Subcutaneous abdominal adipose tissue (tissue), 5 donors: ENCODE results near the gene PLEKHG3.
"Not testable (repeated sequence)": the region's sequence is repeated elsewhere in the genome, so short reads cannot be mapped to it uniquely, and the experiment has no call there.

Experiments used
- H3K27ac ChIP-seq: one replicate; pipeline ENCODE4 v1.7.0; 2013; ENCODE audit warnings: low read depth, mild to moderate bottlenecking, inconsistent platforms, low read length, moderate library complexity
- H3K27me3 ChIP-seq, 5 donors: one replicate each; pipeline ENCODE4 v1.7.0; 2013; ENCODE audit warnings: low read length in 5 of 5, inconsistent platforms in 1 of 5; ENCODE audit not compliant: control insufficient read depth in 5 of 5, insufficient read depth in 4 of 5
- H3K36me3 ChIP-seq, 5 donors: one replicate each; pipeline ENCODE4 v1.7.0; 2013; ENCODE audit warnings: low read length in 5 of 5; ENCODE audit not compliant: control insufficient read depth in 5 of 5, insufficient read depth in 5 of 5
- H3K4me1 ChIP-seq, 5 donors: one replicate each; pipeline ENCODE4 v1.7.0; 2013; ENCODE audit warnings: low read length in 5 of 5, mild to moderate bottlenecking in 3 of 5, moderate library complexity in 1 of 5; ENCODE audit not compliant: control insufficient read depth in 5 of 5, insufficient read depth in 5 of 5
- H3K4me3 ChIP-seq, 5 donors: one replicate each; pipeline ENCODE4 v1.7.0; 2013; ENCODE audit warnings: low read length in 5 of 5, low read depth in 1 of 5
- H3K9ac ChIP-seq, 5 donors: one replicate each; pipeline ENCODE4 v1.7.0; 2013; ENCODE audit warnings: low read length in 5 of 5, mild to moderate bottlenecking in 4 of 5, moderate library complexity in 3 of 5
- H3K9me3 ChIP-seq, 5 donors: one replicate each; pipeline ENCODE4 v1.7.0; 2013; ENCODE audit warnings: low read length in 5 of 5; ENCODE audit not compliant: control insufficient read depth in 5 of 5
- donor health status: healthy.
- donor health status: healthy.
- donor health status: healthy.
- donor health status: healthy.
- donor health status: healthy.

Gene PLEKHG3

GRCh38 chr14:64685371-64686281, 18.6 kb upstream of the PLEKHG3 start:
- H3K4me3 ChIP-seq, result no peak overlapping the region

GRCh38 chr14:64686282-64686615, 18.0 kb upstream of the PLEKHG3 start:
- Histone ChIP-seq H3K4me1 (peaks cover 0 to 13% (median 8%) of the 10 kb centered on the region in 5 donors), H3K4me3 (no peak overlapping the region), H3K9ac (no peak overlapping the region), H3K27me3 (no peaks in the 10 kb centered on the region), H3K9me3 (no peaks in the 10 kb centered on the region), H3K27ac (no peak overlapping the region), H3K36me3 (no peaks in the 10 kb centered on the region)

More at GRCh38 chr14:64685371-64686281, 18.6 kb upstream of the PLEKHG3 start:
- Histone ChIP-seq H3K4me1 (peaks cover 0 to 18% (median 8%) of the 10 kb centered on the region in 5 donors), H3K27me3 (no peaks in the 10 kb centered on the region), H3K9ac (no peak overlapping the region), H3K27ac (no peak overlapping the region), H3K36me3 (no peaks in the 10 kb centered on the region), H3K9me3 (no peaks in the 10 kb centered on the region)

GRCh38 chr14:64688031-64688430, 16.2 kb upstream of the PLEKHG3 start:
- H3K36me3 ChIP-seq, result no peaks in the 10 kb centered on the region
- no peaks in the 10 kb centered on the region for H3K27me3 ChIP-seq
- no peaks in the 10 kb centered on the region for H3K9me3 ChIP-seq
- no peak overlapping the region for H3K4me3 ChIP-seq
- peaks cover 0 to 7% (median 5%) of the 10 kb centered on the region in 5 donors for H3K4me1 ChIP-seq
- no peak overlapping the region for H3K27ac ChIP-seq
- H3K9ac ChIP-seq, result no peak overlapping the region

- no peaks in the 10 kb centered on the region for H3K9me3 ChIP-seq
- H3K9ac ChIP-seq, result no peak overlapping the region
- no peak overlapping the region for H3K4me3 ChIP-seq
- no peaks in the 10 kb centered on the region for H3K36me3 ChIP-seq
- no peak overlapping the region for H3K27ac ChIP-seq
- peaks cover 5 to 15% (median 13%) of the 10 kb centered on the region in 5 donors for H3K4me1 ChIP-seq
- no peaks in the 10 kb centered on the region for H3K27me3 ChIP-seq
Observed at GRCh38 chr14:64688811-64689281, 15.4 kb upstream of the PLEKHG3 start.

GRCh38 chr14:64689289-64689688, 14.9 kb upstream of the PLEKHG3 start:
- no peak overlapping the region for H3K9ac ChIP-seq
- no peak overlapping the region for H3K4me3 ChIP-seq
- no peak overlapping the region for H3K27ac ChIP-seq
- peaks cover 5 to 18% (median 17%) of the 10 kb centered on the region in 5 donors for H3K4me1 ChIP-seq
- no peaks in the 10 kb centered on the region for H3K27me3 ChIP-seq
- no peaks in the 10 kb centered on the region for H3K9me3 ChIP-seq
- H3K36me3 ChIP-seq, result no peaks in the 10 kb centered on the region

GRCh38 chr14:64690607-64691006, 13.6 kb upstream of the PLEKHG3 start:
- not testable (repeated sequence) for H3K9ac ChIP-seq, H3K27me3 ChIP-seq, H3K27ac ChIP-seq

GRCh38 chr14:64691376-64691775, 12.8 kb upstream of the PLEKHG3 start:
- Histone ChIP-seq H3K36me3 (no peaks in the 10 kb centered on the region), H3K4me1 (peaks cover 5 to 18% (median 17%) of the 10 kb centered on the region in 5 donors), H3K27me3 (no peaks in the 10 kb centered on the region), H3K9ac (no peak overlapping the region), H3K27ac (no peak overlapping the region), H3K9me3 (no peaks in the 10 kb centered on the region), H3K4me3 (no peak overlapping the region)

More at GRCh38 chr14:64690607-64691006, 13.6 kb upstream of the PLEKHG3 start:
- not testable (repeated sequence) for H3K4me3 ChIP-seq, H3K36me3 ChIP-seq, H3K9me3 ChIP-seq
- peaks cover 5 to 18% (median 17%) of the 10 kb centered on the region in 5 donors for H3K4me1 ChIP-seq

- peaks cover 5 to 18% (median 17%) of the 10 kb centered on the region in 5 donors for H3K4me1 ChIP-seq
- H3K27ac ChIP-seq, result no peak overlapping the region
- no peaks in the 10 kb centered on the region for H3K9me3 ChIP-seq
- H3K4me3 ChIP-seq, result no peak overlapping the region
- no peak overlapping the region for H3K9ac ChIP-seq
- H3K27me3 ChIP-seq, result no peaks in the 10 kb centered on the region
- H3K36me3 ChIP-seq, result no peaks in the 10 kb centered on the region
Observed at GRCh38 chr14:64692189-64692985, 11.8 kb upstream of the PLEKHG3 start.

GRCh38 chr14:64692986-64693809, 11.0 kb upstream of the PLEKHG3 start:
- Histone ChIP-seq H3K9ac (no peak overlapping the region), H3K27ac (no peak overlapping the region), H3K36me3 (no peaks in the 10 kb centered on the region), H3K4me3 (no peak overlapping the region), H3K4me1 (peaks cover 5 to 18% (median 17%) of the 10 kb centered on the region in 5 donors), H3K9me3 (no peaks in the 10 kb centered on the region), H3K27me3 (no peaks in the 10 kb centered on the region)
